CD4-positive, alpha-beta T cell treated with Interleukin-12 subunit alpha and Interleukin-12 subunit beta, for 1 hour (primary cell): Measurements from ENCODE around the gene KIAA1217.
A peak's percentile ranks its signal among the peaks of the same experiment; 100 is the strongest.

Experiments
- DNase-seq: peaks from one replicate; pipeline ENCODE4 v3.0.0-alpha.2; 2020

Gene KIAA1217

GRCh38 chr10:24518411-24518810 is 309.5 kb downstream of the KIAA1217 start:
- no peak for DNase-seq

- DNase-seq, result peak; percentile 36
Observed at GRCh38 chr10:24518981-24519597, 310.2 kb downstream of the KIAA1217 start.

- DNase-seq, result peak; percentile 32
Observed at GRCh38 chr10:24519950-24520349, 311.0 kb downstream of the KIAA1217 start.

- DNase-seq, result no peak
Observed at GRCh38 chr10:24524314-24524713, 315.4 kb downstream of the KIAA1217 start.

- no peak for DNase-seq
Observed at GRCh38 chr10:24526085-24526649, 317.2 kb downstream of the KIAA1217 start.

- no peak for DNase-seq
Observed at GRCh38 chr10:24528946-24529345, 320.0 kb downstream of the KIAA1217 start.

GRCh38 chr10:24531439-24531838 is 322.5 kb downstream of the KIAA1217 start:
- no peak for DNase-seq

GRCh38 chr10:24533981-24534380 is 325.0 kb downstream of the KIAA1217 start:
- DNase-seq, result no peak

- DNase-seq, result no peak
Observed at GRCh38 chr10:24536636-24537035, 327.7 kb downstream of the KIAA1217 start.

- DNase-seq, result no peak
Observed at GRCh38 chr10:24541239-24541753, 332.4 kb downstream of the KIAA1217 start.

GRCh38 chr10:24542314-24543270 is 333.7 kb downstream of the KIAA1217 start:
- DNase-seq, result no peak

GRCh38 chr10:24544776-24545175 is 335.8 kb downstream of the KIAA1217 start:
- no peak for DNase-seq

- no peak for DNase-seq
Observed at GRCh38 chr10:24545585-24545984, 336.6 kb downstream of the KIAA1217 start.

GRCh38 chr10:24550680-24551079 is 341.7 kb downstream of the KIAA1217 start:
- no peak for DNase-seq

GRCh38 chr10:24551161-24551560 is 342.2 kb downstream of the KIAA1217 start:
- DNase-seq, result no peak

GRCh38 chr10:24552346-24553016 is 343.5 kb downstream of the KIAA1217 start:
- no peak for DNase-seq

- no peak for DNase-seq
Observed at GRCh38 chr10:24553051-24553612, 344.2 kb downstream of the KIAA1217 start.

- no peak for DNase-seq
Observed at GRCh38 chr10:24554036-24554435, 345.1 kb downstream of the KIAA1217 start.

GRCh38 chr10:24556126-24556749 is 347.3 kb downstream of the KIAA1217 start:
- DNase-seq, result no peak

GRCh38 chr10:24556750-24557742 is 348.1 kb downstream of the KIAA1217 start:
- peak; percentile 41 for DNase-seq

GRCh38 chr10:24561453-24561852 is 352.5 kb downstream of the KIAA1217 start:
- no peak for DNase-seq
